HG03442 (cell line): ENCODE measurements around the gene KRTAP4-6.
"Not testable (repeated sequence)": the region's sequence is repeated elsewhere in the genome, so short reads cannot be mapped to it uniquely, and the experiment has no call there.

Experiments used
- ATAC-seq: cut with Tn5 transposase; IDR thresholded peaks from one replicate; pipeline ENCODE4 v1.9.1; 2021; ENCODE audit warnings: mild to moderate bottlenecking, moderate library complexity; ENCODE audit not compliant: unreplicated experiment

KRTAP4-6 gene

DNA sequence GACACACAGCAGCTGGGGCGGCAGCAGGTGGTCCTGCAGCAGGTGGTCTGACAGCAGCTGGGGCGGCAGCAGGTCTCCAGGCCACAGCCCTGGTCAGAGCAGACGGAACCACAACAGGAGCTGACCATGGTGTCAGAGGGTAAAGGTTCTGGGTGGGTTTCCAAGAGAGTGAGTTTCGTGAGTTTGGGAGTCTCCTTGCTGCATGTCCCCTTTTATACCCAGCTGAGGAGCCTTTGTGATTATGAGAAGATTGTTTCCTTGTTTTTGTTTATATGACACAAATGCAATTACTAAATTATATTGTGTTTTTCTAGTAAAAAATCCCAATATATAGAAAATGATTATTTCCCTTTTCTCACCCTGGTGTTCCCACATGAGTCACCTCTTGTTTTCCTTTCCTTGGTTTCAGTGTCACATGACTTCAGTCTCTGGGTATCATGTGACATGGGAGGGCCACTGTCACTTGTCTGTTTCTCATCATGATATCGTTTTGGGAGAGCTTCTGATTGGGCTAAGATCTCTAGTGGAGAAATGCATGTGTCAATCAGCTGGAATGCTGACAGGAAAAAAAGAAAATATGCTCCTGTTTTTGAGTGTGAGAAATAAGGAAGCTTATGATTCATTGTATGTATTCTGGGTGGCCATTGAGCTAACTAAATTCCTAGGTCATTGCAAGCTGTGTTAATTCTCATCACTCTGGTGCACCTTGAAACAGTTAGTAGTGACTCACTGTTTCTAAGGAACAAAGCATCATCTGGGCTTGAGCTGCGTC, at the start of gene KRTAP4-6:
KRTAP4-6 (minus strand) TSS at position 185 of the 772 bp plus-strand sequence; CDS start at position 128, 57 bp downstream.
- ATAC-seq, result no peak

DNA sequence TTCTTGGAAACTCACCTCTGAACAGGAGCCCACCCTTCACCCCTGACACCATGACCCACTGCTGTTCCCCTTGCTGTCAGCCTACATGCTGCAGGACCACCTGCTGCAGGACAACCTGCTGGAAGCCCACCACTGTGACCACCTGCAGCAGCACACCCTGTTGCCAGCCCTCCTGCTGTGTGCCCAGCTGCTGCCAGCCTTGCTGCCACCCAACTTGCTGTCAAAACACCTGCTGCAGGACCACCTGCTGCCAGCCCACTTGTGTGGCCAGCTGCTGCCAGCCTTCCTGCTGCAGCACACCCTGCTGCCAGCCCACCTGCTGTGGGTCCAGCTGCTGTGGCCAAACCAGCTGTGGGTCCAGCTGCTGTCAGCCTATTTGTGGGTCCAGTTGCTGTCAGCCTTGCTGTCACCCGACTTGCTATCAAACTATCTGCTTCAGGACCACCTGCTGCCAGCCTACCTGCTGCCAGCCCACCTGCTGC, 49.5 kb upstream of the KRTAP4-6 start, which contains the start of gene KRTAP9-1:
KRTAP9-1 (plus strand) TSS at position 51 of the 482 bp plus-strand sequence; CDS start at position 51, 0 bp downstream.
- not testable (repeated sequence) for ATAC-seq

DNA sequence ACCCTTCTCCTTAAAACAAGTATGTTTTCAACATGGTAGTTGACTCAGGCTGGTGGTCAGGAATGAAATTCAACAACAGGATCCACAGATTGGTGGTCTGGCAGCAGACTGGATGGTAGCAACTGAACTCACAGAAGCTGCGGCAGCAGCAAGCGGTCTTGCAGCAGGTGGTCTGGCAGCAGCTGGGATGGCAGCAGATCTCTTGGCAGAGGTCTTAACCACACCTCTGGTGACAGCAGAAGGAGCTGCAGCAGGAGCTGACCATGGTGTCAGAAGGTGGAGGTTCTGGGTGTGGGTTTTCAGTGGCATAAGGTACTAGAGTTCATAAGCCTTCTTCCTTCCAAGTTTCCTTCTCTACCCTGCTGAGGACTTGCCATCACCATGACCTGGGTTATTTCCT, 46.5 kb upstream of the KRTAP4-6 start:
- ATAC-seq, result no peak

DNA sequence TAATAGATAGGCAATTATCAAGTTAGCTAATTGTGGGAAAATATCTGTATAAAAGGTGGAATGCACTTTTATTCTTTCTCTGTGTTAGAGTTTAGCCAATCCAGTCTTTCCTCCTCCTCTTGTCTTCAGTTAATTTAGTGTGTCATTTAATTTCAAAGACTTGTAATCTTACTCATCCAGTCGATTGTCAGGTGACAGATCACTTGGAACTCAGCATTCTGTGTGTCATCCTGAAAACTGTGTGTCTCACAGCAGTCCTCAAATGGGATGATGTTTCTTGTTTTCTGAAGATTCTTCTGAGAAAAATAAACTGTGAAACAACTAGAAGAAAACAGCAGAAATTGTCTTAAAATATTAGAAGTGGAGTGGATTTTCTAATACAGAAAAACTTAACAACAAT, 44.7 kb upstream of the KRTAP4-6 start:
- no peak for ATAC-seq

DNA sequence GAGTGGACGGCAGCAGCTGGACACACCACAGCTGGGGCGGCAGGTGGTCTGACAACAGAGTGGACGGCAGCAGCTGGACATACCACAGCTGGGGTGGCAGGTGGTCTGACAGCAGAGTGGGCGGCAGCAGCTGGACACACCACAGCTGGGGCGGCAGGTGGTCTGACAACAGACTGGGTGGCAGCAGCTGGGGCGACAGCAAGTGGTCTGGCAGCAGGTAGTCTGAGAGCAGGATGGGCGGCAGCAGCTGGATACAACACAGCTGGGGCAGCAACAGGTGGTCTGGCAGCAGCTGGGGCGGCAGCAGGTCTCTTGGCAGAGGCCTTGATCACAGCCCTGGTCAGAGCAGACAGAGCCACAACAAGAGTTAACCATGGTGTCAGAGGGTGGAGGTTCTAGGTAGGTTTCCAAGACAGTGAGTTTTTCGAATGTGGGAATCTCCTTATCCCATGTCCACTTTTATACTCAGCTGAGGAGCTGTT, 44.2 kb upstream of the KRTAP4-6 start, which contains the start of gene KRTAP4-1:
KRTAP4-1 (minus strand) TSS at position 432 of the 482 bp plus-strand sequence; CDS start at position 375, 57 bp downstream.
- no peak for ATAC-seq

DNA sequence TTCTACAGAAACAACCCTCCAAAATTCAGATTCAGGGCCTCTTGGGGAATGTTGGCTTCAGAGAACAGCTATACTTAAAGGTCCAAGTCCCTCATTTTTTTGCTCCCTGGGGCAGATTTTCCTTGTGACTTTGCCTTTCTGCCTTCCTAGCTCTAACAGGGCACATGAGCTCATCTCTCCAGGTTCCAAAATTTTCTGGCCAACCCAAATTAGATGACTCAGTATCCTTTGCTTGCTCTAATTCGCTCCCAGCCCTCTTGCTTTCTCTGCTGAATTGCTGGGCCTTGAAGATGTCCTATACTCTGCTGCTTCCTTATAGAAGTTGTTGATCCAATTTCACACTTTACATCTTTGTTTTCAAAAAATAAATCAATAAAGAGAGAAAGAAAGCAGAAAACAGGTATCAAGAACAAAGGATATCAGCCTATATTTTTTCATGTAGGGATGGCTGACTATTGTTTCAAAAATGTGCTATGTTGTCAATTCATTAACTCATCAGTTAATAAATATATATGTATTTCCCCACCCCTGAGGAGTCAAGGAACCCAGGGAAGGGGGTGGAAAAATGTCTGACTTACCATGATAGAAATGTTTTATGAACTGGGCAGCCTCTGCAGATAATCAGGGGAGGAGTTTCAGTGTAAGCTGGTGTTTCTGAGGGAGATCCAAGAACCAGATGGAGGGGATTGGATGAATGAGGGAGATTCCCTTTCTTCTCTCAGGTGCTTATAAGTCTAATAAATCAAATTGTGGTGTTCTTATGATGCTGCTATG, 38.7 kb upstream of the KRTAP4-6 start:
- ATAC-seq, result no peak

DNA sequence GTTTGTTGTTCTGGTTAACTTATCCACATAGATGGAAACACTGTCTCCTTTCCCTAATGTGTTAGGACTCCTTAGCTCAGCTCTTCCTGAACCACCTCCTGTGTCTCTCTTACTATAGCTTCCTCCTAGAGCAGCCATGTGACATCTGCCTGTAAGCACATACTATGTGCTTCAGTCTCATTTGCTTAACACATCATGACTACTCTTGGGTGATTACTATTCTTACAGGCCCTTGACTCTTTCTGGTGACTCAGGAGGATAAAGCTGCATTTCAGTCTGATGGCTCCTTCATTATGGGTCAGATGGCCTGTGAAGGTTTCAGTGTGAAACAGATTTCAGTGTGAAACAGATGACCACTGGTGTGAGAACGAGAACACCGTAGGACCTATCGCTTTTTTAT, 38.0 kb upstream of the KRTAP4-6 start:
- ATAC-seq, result no peak

DNA sequence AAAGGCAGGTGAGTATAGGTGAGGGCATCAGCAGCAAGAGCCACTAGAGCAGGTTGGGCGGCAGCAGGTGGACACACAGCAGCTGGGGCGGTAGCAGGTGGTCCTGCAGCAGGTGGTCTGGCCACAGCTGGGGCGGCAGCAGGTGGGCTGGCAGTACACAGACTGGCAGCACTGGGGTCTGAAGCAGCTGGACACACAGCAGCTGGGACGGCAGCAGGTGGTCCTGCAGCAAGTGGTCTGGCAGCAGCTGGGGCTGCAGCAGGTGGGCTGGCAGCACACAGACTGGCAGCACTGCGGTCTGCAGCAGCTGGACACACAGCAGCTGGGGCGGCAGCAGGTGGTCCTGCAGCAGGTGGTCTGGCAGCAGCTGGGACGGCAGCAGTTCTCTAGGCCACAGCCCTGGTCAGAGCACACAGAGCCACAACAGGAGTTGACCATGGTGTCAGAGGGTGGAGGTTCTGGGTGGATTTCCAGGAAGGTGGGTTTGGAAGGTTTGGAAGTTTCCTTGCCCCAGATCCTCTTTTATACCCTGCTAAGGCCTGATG, 37.5 kb upstream of the KRTAP4-6 start, which contains the start of gene KRTAP4-2:
KRTAP4-2 (minus strand) TSS at position 495 of the 545 bp plus-strand sequence; CDS start at position 438, 57 bp downstream.
- no peak for ATAC-seq

DNA sequence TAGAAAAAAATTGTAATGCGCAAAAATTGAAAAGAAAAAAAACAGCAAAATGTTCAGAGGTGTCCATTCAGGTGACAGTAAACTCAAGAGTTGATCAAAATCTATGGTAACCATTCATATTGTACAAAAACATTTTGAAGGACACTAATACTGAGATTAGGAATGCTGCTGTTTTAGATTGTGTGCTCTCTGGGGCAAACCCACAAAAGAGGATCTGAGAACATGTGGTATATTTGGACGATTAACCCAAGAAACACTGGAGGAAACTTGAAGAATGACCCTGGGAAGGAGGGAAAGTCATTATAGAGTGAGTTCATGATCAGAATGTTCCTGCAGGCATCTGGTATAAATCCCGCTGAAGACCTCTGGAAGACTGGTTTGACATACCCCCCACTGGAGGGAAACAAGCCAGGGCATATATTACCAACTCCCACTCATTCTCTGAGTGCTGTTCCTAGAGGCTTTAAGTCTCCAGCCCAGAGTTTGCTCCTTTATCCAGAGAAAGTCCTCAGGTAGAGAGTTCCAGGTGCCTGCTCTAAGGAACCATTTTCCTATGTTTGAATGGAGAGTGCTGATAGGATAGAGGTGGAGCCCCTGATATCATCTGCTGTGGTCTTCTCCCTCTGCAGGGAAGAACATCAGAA, 36.5 kb upstream of the KRTAP4-6 start:
- no peak for ATAC-seq

DNA sequence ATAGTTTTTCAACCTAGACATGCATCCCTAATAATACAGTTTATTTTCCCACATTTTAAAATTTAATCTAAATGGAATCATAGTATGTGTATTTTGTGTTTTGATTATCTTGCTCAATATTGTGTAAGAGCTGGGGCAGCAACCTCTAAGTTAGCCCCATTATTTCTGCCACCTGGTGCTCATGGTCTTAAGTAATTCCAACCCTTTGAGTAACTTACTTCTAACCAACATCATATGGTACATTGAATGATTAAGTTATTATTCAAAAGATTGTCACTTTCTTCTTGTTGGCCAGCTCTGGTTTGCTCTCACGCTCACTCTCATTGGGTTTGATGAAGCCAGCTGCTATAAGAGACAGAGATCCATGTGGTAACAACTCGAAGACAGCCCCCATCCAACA, 31.5 kb upstream of the KRTAP4-6 start:
- ATAC-seq, result no peak

DNA sequence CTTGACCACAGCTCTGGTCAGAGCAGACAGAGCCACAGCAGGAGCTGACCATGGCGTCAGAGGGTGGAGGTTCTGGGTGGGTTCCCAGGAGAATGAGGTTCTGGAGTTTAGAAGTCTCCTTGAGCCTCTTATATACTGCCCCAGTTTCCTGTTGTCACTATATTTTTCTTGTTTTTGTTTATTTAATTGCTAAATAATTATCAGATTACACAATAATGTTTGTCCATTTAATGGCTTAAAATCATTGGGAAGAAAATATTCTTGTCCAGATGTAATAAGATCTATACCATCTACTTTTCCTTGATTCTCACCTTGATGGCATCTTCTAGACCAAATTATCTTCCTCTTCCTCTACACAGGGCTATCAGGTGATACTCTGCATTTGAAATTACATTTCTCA, 27.8 kb upstream of the KRTAP4-6 start, which contains the start of gene KRTAP4-3:
KRTAP4-3 (minus strand) TSS at position 101 of the 400 bp plus-strand sequence; CDS start at position 52, 49 bp downstream.
- no peak for ATAC-seq

DNA sequence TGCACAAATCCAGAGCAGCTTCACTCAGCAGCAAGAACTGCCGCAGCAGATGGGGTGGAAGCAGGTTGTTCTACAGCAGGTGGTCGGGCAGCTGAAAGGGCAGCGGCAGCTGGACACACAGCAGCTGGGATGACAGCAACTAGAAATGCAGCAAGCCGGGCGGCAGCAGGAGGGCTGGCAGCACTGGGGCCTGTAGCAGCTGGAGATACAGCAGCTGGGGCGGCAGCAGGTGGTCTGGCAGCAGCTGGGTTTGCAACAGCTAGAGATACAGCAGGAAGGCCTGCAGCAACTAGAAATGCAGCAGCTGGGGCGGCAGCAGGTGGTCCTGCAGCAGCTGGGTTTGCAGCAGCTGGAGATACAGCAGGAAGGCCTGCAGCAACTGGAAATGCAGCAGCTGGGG, 27.2 kb upstream of the KRTAP4-6 start:
- ATAC-seq, result no peak

DNA sequence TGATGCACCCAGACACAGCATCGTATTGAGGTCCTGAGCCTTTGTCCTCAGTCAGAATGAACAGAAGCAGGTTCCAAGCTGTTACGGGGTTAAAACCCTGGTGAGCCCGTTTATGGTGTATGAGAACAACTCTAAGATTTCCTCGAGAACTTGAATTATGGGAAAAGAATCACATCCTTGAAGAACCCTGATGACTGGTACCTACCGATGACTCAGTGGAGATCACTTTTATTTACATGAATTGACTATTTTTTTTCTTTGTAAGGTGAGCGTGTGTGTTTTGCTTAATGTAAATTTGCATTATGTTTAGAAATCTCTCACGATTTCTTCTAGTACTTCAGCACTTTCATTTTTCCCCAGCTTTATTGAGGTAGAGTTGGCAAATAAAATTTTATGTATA, 23.5 kb upstream of the KRTAP4-6 start:
- ATAC-seq, result no peak

DNA sequence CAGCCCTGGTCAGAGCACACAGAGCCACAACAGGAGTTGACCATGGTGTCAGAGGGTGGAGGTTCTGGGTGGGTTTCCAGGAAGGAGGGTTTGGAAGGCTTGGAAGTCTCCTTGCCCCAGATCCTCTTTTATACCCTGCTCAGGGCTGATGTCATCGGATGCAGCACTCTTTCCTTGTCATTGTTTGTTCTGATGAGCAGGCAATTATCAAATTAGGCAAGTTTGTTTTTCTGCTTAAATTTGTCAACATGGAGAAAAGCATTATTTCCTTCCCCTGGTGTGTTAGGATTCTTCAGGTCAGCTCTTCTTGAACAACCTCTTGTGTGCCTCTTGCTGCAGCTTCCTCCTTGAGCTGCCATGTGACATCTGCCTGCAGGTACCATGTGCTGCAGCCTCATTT, 20.3 kb upstream of the KRTAP4-6 start, which contains the start of gene KRTAP4-4:
KRTAP4-4 (minus strand) TSS at position 101 of the 400 bp plus-strand sequence; CDS start at position 44, 57 bp downstream.
- no peak for ATAC-seq

DNA sequence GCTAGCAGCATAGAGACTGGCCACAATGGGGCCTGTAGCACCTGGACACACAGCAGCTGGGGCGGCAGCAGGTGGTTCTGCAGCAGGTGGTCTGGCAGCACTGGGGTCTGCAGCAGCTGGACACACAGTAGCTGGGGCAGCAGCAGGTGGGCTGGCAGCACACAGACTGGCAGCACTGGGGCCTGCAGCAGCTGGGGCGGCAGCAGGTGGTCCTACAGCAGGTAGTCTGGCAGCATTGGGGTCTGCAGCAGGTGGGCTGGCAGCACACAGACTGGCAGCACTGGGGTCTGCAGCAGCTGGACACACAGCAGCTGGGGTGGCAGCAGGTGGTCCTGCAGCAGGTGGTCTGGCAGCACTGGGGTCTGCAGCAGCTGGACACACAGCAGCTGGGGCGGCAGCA, 19.8 kb upstream of the KRTAP4-6 start:
- not testable (repeated sequence) for ATAC-seq

DNA sequence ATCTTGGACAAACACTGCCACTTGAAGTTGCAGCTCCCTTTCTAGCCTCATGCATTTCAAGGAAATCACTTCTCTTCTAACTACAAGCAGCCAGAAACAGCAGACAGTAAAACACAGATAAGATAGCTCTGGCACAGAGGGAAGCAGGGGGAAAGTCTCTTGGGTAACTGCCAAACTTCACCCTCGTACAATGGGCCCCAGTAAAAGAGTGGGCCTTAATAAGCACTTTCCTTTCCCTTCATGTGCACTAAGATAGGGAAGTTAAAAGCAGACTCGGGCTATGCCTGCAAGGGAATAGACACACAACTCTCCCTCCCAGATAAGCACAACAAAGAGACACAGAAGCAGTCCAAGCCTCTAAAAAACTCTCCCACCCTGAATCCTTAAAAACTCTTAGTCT, 13.5 kb upstream of the KRTAP4-6 start:
- no peak for ATAC-seq

DNA sequence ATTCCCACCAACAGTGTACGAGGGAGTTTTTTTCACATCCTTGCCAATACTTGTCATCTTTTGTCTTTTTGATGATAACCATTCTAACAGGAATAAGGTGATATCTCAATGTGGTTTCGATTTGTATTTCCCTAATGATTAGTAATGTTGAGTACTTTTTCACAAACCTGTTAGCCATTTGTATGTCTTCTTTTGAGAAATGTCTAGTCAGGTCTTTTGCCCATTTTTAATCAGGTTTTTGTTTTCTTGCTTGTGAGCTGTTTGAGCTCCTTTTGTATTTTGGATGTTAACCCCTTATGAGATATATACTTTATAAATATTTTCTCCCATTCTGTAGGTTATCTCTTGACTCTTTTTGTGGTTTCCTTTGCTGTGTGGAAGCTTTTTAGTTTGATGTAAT, 11.2 kb upstream of the KRTAP4-6 start:
- ATAC-seq, result no peak

DNA sequence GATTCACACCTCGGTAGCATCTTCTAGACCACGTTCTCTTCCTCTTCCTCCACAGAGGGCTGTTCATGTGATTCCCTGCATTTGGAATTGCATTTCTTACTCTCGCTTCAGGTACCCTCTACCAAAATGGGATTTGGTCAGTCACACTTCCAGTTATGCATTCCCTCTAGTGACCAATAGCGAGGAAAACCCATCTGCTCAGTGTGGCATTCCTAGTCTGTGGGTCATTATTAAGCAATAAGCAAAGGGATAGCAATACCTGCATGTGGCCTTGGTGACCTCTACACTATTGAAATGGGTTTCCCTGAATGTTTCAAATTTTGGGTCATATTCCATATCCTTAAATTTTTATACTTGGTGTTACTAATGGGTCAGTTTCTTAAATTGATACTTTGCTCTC, 9.7 kb upstream of the KRTAP4-6 start:
- ATAC-seq, result no peak

DNA sequence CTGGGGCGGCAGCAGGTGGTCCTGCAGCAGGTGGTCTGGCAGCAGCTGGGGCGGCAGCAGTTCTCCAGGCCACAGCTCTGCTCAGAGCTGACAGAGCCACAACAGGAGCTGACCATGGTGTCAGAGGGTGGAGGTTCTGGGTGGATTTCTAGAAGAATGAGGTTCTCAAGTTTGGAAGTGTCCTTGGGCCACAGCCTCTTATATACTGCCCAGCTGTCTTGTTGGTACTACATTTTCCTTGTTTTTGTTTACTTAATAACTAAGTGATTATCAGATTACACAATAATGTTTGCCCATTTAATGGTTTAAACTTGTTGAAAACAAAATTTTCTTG, 9.3 kb upstream of the KRTAP4-6 start, which contains the start of gene KRTAP4-5:
KRTAP4-5 (minus strand) TSS at position 174 of the 334 bp plus-strand sequence; CDS start at position 116, 58 bp downstream.
- ATAC-seq, result no peak

DNA sequence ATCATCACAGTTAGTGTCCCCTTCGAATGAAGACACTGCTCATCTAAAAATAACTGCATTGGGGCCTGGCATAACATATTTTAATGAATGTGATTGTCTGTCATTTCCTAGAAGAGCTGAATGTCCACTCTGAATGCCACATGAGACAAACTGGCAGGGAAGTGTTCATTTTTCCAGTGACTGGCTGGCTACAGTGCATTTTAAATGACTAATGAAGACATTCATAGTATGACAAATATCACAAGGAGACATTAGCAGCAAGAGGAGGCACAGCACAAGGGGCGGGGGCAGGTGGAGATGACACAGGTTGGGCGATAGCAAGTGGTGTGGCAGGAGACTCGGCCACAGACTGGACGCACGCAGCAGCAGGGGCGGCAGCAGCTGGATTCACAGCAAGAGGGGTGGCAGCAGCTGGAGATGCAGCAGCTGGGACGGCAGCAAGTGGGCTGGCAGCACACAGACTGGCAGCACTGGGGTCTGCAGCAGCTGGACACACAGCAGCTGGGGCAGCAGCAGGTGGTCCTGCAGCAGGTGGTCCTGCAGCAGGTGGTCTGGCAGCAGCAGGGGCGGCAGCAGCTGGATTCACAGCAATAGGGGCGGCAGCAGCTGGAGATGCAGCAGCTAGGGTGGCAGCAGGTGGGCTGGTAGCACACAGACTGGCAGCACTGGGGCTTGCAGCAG, 8.8 kb upstream of the KRTAP4-6 start:
- ATAC-seq, result not testable (repeated sequence)
